NT2/D1 (cell line): ENCODE data around the gene SUV39H1.

Source experiments
- DNase-seq: peaks from one replicate; pipeline ENCODE4 v3.0.0-alpha.2; 2011; ENCODE audit warnings: low read depth, low spot score
- H3K27me3 ChIP-seq: 2 replicates; pipeline ENCODE4 v1.6.0; 2011; ENCODE audit warnings: mild to moderate bottlenecking; ENCODE audit not compliant: insufficient read length, insufficient read depth
- H3K36me3 ChIP-seq: 2 replicates; pipeline ENCODE4 v1.6.1; 2011; ENCODE audit warnings: mild to moderate bottlenecking, low read length, mixed read lengths; ENCODE audit not compliant: insufficient read depth, insufficient read length
- H3K4me1 ChIP-seq: 2 replicates; pipeline ENCODE4 v1.5.1; 2011; ENCODE audit not compliant: insufficient read depth, insufficient read length
- H3K4me3 ChIP-seq: 2 replicates; pipeline ENCODE4 v1.5.1; 2011; ENCODE audit warnings: low read depth; ENCODE audit not compliant: insufficient read length
- H3K9ac ChIP-seq: 2 replicates; pipeline ENCODE4 v1.6.0; 2011; ENCODE audit warnings: low read depth; ENCODE audit not compliant: insufficient read length
- H3K9me3 ChIP-seq: 2 replicates; pipeline ENCODE4 v1.5.1; 2011; ENCODE audit warnings: mild to moderate bottlenecking, low read length; ENCODE audit not compliant: insufficient read depth
- SUZ12 ChIP-seq: IDR thresholded peaks from 2 replicates; pipeline ENCODE4 v1.6.1; 2011; ENCODE audit not compliant: insufficient read length, insufficient read depth; ENCODE audit errors: extremely low read depth
- YY1 ChIP-seq: IDR thresholded peaks from 2 replicates; pipeline ENCODE4 v1.6.1; 2011; ENCODE audit not compliant: insufficient read length, insufficient read depth
- ZNF274 ChIP-seq: IDR thresholded peaks from 2 replicates; pipeline ENCODE4 v1.6.1; 2011; ENCODE audit warnings: mild to moderate bottlenecking, low read depth, low read length

Gene SUV39H1

GRCh38 chrX:48711162-48711928 lies 14.8 kb downstream of the SUV39H1 start:
- Histone ChIP-seq H3K36me3 (peaks cover 23% of the 10 kb centered on the region), H3K9ac (no peak overlapping the region), H3K4me3 (no peak overlapping the region), H3K27me3 (peaks cover 12% of the 10 kb centered on the region), H3K4me1 (no peaks in the 10 kb centered on the region), H3K9me3 (no peaks in the 10 kb centered on the region)
- no peak for TF ChIP-seq ZNF274
- TF ChIP-seq SUZ12: no peak
- TF ChIP-seq YY1: no peak
- no peak for DNase-seq

DNA sequence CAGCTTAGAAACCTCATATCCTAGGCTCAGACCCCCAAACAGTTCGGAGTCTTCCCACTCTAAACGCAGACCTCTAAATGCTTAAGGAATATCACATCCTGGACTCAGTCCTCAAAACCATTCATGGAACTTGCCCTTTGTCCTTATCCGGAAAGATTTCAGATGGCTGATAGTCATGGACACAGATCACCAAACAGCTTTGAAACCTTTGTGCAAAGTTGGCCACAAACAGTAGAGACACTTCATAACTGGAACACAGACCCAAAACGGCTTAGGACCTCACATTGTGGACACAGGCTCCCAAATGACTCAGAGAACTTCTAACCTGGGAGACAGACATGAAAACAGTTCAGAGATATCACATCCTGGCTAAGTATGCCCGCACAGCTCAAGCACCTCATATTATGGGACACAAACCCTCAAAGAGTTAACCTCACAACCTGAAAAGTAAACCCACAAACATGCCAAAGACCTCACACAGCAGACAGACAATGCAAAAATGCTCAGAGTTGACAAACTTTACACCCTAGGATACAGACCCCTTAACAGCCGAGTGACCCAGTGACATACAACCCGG lies 15.5 kb downstream of the SUV39H1 start:
- Histone ChIP-seq H3K9me3 (no peaks in the 10 kb centered on the region), H3K36me3 (peaks cover 17% of the 10 kb centered on the region), H3K9ac (no peak overlapping the region), H3K27me3 (peaks cover 12% of the 10 kb centered on the region), H3K4me3 (no peak overlapping the region), H3K4me1 (no peaks in the 10 kb centered on the region)
- DNase-seq: no peak
- TF ChIP-seq ZNF274 (no peak), YY1 (no peak), SUZ12 (no peak)

- H3K27me3 ChIP-seq: peaks cover 12% of the 10 kb centered on the region
- TF ChIP-seq SUZ12 (no peak), ZNF274 (no peak)
- no peaks in the 10 kb centered on the region for H3K9me3 ChIP-seq
- no peak overlapping the region for H3K9ac ChIP-seq
- no peak overlapping the region for H3K4me3 ChIP-seq
- no peaks in the 10 kb centered on the region for H3K4me1 ChIP-seq
- no peak for DNase-seq
- H3K36me3 ChIP-seq: peaks cover under 1% of the 10 kb centered on the region
Measured at GRCh38 chrX:48713847-48714246, 17.3 kb downstream of the SUV39H1 start.

DNA sequence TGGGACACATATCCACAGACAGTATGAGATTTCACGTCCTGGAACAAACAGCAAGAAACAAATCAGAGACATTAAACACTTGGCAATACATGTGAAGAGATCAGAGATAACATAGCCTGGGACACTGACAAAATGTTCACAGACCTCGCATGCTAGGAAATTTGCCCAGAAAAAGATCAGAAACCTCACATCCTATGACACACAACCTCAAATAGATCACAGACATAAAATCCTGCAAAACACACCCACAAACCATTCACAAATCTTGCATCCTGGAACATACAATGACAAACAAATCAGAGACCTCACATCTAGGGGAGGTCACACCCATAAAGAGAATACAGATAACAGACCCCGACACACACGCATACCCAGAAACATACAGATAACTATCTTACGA lies 18.0 kb downstream of the SUV39H1 start:
- Histone ChIP-seq H3K9me3 (no peaks in the 10 kb centered on the region), H3K4me3 (no peak overlapping the region), H3K36me3 (no peaks in the 10 kb centered on the region), H3K4me1 (no peaks in the 10 kb centered on the region), H3K9ac (no peak overlapping the region), H3K27me3 (peaks cover 12% of the 10 kb centered on the region)
- TF ChIP-seq YY1 (no peak), SUZ12 (no peak), ZNF274 (no peak)
- DNase-seq: no peak

- DNase-seq: no peak
- H3K9ac ChIP-seq: no peak overlapping the region
- no peak for TF ChIP-seq YY1
- H3K9me3 ChIP-seq: no peaks in the 10 kb centered on the region
- no peak overlapping the region for H3K4me3 ChIP-seq
- H3K4me1 ChIP-seq: no peaks in the 10 kb centered on the region
- H3K36me3 ChIP-seq: no peaks in the 10 kb centered on the region
- peaks cover 12% of the 10 kb centered on the region for H3K27me3 ChIP-seq
Measured at GRCh38 chrX:48715072-48715471, 18.5 kb downstream of the SUV39H1 start.

DNA sequence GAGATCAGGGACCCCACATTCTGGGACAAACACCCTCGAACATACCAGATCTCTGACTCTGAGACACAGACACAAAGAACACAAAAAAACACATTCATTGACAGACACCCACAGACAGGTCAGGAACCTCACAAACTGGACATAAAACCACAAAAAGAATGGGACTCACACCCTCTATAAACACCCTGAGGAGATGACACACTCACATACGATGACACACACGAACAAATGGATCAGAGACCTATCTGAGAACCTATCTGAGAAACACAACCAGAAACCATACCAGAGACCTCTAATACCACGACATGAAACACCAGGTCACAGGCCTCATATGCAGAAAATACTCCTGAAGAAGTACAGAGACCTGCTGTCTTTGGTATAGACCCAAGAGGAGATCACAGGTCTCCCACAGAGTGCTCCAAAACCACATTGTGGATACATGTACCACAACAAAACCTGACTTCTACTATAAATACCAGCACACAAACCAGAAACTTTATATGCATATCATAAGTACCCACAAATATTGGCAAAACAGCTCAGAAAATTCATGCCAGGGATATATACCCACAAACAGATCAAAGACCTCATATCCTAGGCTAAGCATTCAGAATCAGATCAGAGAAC lies 19.5 kb downstream of the SUV39H1 start:
- DNase-seq: no peak

DNA sequence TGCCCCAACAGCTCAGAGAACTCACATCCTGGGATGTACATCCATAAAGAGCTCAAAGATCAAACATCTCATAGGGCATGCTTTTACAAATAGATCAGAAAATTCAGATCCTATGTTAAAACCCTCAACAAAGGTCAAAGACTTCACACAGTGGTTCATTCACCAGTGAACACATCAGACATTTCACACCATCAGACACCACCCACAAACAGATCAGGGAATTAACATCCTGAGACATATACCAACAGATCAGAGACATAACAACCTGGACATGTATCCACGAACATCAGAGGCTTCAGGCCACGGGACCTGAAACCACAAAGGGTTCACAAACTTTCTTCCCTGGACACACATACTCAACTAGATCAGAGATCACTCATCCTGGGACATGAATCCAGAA lies 23.4 kb downstream of the SUV39H1 start:
- H3K4me1 ChIP-seq: no peaks in the 10 kb centered on the region
- H3K36me3 ChIP-seq: no peaks in the 10 kb centered on the region
- TF ChIP-seq SUZ12: no peak
- no peak for TF ChIP-seq ZNF274
- no peak for TF ChIP-seq YY1
- no peaks in the 10 kb centered on the region for H3K9me3 ChIP-seq
- H3K27me3 ChIP-seq: peaks cover 7% of the 10 kb centered on the region
- DNase-seq: no peak
- no peak overlapping the region for H3K9ac ChIP-seq
- H3K4me3 ChIP-seq: no peak overlapping the region

More for the DNA sequence above, 19.5 kb downstream of the SUV39H1 start:
- Histone ChIP-seq H3K27me3 (peaks cover 12% of the 10 kb centered on the region), H3K4me3 (no peak overlapping the region), H3K9me3 (no peaks in the 10 kb centered on the region), H3K9ac (no peak overlapping the region), H3K36me3 (no peaks in the 10 kb centered on the region), H3K4me1 (no peaks in the 10 kb centered on the region)
- TF ChIP-seq SUZ12 (no peak), ZNF274 (no peak), YY1 (no peak)
